Diencephalon (tissue), 1 donor: ENCODE data around the gene GPR6. TPM values are rescaled to one million over a fixed set of nuclear protein-coding genes. Genes with fewer than 3 reads are reported as not detected.

Experiments
- total RNA-seq: library from RNA; depleted of rRNA; stranded (reverse); fragments of >200 nt; gene quantifications from one replicate; pipeline ENCODE4 v1.2.3, GENCODE V29; 2014

GPR6 gene
- 12.2 TPM for total RNA-seq

GRCh38 chr6:109978174-109979032, at the start of gene GPR6:
GPR6 (plus strand) TSS chr6:109978311; CDS start chr6:109979113, 802 bp downstream.

Other genes starting within 250 kb of the GPR6 start
- gene WASF1, start 201.4 kb downstream of the GPR6 start, total RNA-seq, result 66.4 TPM
- 24.5 TPM for gene CDC40, start 202.1 kb downstream of the GPR6 start, total RNA-seq